ENCODE data around the gene DSC1.

DNA sequence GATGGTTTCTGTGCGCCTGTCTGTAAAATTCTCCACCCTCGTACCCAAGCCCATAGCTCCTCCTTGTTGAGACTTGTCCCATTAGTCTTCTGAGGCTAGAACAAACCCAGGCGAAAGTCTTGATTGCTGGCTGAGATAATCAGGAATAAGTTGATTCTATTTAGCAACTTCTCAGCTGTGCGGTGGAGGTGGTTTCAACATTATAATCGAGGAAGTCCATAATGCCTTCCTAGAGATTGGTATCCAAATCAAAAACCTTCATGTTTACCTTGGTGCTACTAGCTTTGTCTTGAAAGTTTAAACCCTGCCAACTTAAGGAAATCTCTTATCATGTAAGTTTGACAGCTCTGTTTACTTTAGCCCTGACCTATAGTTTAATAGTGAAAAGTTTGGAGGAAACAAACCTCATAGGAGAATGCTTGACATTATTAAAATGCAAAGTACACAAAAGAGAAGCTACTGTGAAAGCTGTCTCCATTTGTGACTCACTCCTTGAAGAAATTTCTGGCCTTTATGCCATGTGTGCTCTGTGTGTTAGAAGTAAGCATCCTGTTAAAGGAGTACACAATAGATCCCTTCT lies 36.6 kb upstream of the DSC1 start:
- TF ChIP-seq POLR2A (IDR thresholded peaks at IDR 0.05), result no peak
- TF ChIP-seq, protein P1, sequence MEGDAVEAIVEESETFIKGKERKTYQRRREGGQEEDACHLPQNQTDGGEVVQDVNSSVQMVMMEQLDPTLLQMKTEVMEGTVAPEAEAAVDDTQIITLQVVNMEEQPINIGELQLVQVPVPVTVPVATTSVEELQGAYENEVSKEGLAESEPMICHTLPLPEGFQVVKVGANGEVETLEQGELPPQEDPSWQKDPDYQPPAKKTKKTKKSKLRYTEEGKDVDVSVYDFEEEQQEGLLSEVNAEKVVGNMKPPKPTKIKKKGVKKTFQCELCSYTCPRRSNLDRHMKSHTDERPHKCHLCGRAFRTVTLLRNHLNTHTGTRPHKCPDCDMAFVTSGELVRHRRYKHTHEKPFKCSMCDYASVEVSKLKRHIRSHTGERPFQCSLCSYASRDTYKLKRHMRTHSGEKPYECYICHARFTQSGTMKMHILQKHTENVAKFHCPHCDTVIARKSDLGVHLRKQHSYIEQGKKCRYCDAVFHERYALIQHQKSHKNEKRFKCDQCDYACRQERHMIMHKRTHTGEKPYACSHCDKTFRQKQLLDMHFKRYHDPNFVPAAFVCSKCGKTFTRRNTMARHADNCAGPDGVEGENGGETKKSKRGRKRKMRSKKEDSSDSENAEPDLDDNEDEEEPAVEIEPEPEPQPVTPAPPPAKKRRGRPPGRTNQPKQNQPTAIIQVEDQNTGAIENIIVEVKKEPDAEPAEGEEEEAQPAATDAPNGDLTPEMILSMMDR (IDR thresholded peaks at IDR 0.05), result no peak

All from testis (tissue), 2 donors.